Measurements from ENCODE around the gene SPATA31C1. TPM values are rescaled to one million over a fixed set of nuclear protein-coding genes. Genes with fewer than 3 reads are reported as not detected.

SPATA31C1 gene
- total RNA-seq, 1 donor from 2014 or later = 0.07 TPM

GRCh38 chr9:87886933-87887505, 30.7 kb upstream of the SPATA31C1 start:
- Mint-ChIP-seq H3K9me3 (no peaks in the 10 kb centered on the region), H3K36me3 (no peaks in the 10 kb centered on the region), H3K4me3 (no peak overlapping the region), H3K27ac (no peak overlapping the region), H3K27me3 (no peaks in the 10 kb centered on the region), H3K4me1 (ENCODE audit: unreplicated experiment) (peaks cover 3% of the 10 kb centered on the region)
- TF ChIP-seq, protein P1, sequence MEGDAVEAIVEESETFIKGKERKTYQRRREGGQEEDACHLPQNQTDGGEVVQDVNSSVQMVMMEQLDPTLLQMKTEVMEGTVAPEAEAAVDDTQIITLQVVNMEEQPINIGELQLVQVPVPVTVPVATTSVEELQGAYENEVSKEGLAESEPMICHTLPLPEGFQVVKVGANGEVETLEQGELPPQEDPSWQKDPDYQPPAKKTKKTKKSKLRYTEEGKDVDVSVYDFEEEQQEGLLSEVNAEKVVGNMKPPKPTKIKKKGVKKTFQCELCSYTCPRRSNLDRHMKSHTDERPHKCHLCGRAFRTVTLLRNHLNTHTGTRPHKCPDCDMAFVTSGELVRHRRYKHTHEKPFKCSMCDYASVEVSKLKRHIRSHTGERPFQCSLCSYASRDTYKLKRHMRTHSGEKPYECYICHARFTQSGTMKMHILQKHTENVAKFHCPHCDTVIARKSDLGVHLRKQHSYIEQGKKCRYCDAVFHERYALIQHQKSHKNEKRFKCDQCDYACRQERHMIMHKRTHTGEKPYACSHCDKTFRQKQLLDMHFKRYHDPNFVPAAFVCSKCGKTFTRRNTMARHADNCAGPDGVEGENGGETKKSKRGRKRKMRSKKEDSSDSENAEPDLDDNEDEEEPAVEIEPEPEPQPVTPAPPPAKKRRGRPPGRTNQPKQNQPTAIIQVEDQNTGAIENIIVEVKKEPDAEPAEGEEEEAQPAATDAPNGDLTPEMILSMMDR (conservative IDR thresholded peaks at IDR 0.05) = no peak
- no peak for DNase-seq (ENCODE audit: extremely low spot score, unreplicated experiment)

GRCh38 chr9:87887661-87888480, 29.9 kb upstream of the SPATA31C1 start:
- DNase-seq (ENCODE audit: extremely low spot score, unreplicated experiment) = no peak
- H3K9me3 Mint-ChIP-seq = no peaks in the 10 kb centered on the region
- no peaks in the 10 kb centered on the region for H3K4me1 Mint-ChIP-seq (ENCODE audit: unreplicated experiment)
- H3K36me3 Mint-ChIP-seq = no peaks in the 10 kb centered on the region
- no peak overlapping the region for H3K27ac Mint-ChIP-seq
- no peak overlapping the region for H3K4me3 Mint-ChIP-seq
- TF ChIP-seq, protein P1 (conservative IDR thresholded peaks at IDR 0.05) = no peak
- no peaks in the 10 kb centered on the region for H3K27me3 Mint-ChIP-seq

DNA sequence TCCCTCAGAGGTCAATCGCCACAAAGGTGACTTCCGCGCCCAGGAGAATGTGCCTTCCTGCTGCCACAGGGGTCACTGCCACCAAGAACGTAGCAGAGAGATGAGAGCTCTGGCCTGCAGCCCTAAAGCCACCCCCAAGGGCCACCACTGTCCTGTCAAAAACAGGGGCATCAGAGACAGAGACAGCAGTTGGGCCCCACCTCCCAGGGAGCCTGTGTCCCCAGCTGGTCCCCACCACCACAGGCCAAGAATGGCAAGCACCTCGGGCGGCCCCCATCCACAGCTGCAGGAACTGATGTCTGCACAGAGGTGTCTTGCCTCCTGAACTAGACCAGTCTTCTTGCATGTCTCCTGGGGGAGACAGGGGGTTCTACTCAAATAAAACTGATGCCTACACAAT, 29.3 kb upstream of the SPATA31C1 start:
- no peaks in the 10 kb centered on the region for H3K27me3 Mint-ChIP-seq
- no peaks in the 10 kb centered on the region for H3K9me3 Mint-ChIP-seq
- no peak overlapping the region for H3K4me3 Mint-ChIP-seq
- DNase-seq (ENCODE audit: extremely low spot score, unreplicated experiment) = peak; percentile 49
- H3K4me1 Mint-ChIP-seq (ENCODE audit: unreplicated experiment) = no peaks in the 10 kb centered on the region
- TF ChIP-seq, protein P1 (conservative IDR thresholded peaks at IDR 0.05) = no peak
- H3K27ac Mint-ChIP-seq = no peak overlapping the region
- no peaks in the 10 kb centered on the region for H3K36me3 Mint-ChIP-seq

DNA sequence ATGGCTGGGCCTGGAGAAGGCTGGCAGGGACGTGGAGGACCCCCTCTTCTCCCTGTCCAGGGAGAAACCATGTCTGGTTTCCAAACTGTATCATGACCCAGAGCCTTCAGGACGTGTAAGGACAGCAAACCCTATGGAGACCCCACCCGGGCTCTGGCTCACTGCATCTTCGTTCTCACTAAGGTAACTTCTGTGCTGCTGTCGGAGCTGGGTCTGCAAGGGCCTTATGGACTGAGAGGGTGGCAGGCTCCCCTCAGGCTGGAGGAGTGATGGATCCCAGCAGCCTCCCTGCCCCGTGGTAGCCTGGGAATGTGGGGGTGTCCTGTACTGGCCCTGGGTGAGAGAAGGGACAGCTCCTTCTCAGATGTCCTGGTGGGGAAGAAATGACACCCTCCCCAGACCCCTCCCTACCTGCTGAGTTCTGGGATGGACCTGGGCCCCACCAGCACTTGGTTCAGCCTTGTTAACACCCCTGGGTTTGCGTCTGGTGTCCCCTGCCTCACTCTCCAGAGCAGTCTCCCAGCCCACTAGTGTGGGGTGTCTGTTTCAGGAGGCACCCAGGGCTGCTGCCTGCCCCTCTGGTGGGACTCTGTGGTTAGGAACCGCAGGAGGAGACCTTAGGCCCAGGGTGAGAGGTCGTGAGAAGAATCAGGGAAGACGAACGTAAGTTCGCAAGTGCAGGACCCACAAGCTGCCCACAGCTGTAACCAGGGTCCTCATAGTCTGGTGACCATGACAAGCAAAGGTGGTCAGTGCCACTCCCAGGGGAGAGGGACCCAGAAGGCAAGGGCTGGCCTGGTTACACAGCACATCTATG, 28.5 kb upstream of the SPATA31C1 start:
- no peak overlapping the region for H3K4me3 Mint-ChIP-seq
- no peaks in the 10 kb centered on the region for H3K27me3 Mint-ChIP-seq
- peak; percentile 51 for DNase-seq (ENCODE audit: extremely low spot score, unreplicated experiment)
- no peaks in the 10 kb centered on the region for H3K9me3 Mint-ChIP-seq
- no peaks in the 10 kb centered on the region for H3K36me3 Mint-ChIP-seq
- no peaks in the 10 kb centered on the region for H3K4me1 Mint-ChIP-seq (ENCODE audit: unreplicated experiment)
- H3K27ac Mint-ChIP-seq = no peak overlapping the region
- TF ChIP-seq, protein P1 (conservative IDR thresholded peaks at IDR 0.05) = no peak

DNA sequence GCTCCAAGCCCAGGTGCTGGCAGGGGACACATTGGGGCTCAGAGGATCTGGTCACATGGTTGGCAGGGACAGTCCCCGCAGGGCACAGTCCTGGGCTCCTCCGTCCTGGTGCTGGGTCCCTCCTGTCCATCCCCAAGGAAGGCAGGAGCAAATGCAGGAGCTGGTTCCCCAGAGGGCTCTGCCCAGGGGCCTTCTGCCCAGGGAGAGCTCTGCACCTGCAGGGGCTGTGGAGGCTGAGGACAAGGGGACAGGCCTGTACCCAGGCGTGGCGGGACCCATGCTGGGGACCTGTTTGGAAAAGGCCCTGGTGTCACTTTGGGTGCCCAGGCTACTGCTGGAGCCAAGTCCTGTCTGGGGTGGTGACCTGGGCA, 27.9 kb upstream of the SPATA31C1 start:
- DNase-seq (ENCODE audit: extremely low spot score, unreplicated experiment) = peak; percentile 60
- Mint-ChIP-seq H3K4me1 (ENCODE audit: unreplicated experiment) (no peaks in the 10 kb centered on the region), H3K4me3 (no peak overlapping the region), H3K27ac (no peak overlapping the region), H3K27me3 (no peaks in the 10 kb centered on the region), H3K36me3 (no peaks in the 10 kb centered on the region), H3K9me3 (no peaks in the 10 kb centered on the region)
- TF ChIP-seq, protein P1 (conservative IDR thresholded peaks at IDR 0.05) = no peak

All from type B pancreatic cell (in vitro differentiated cells).